GM19238 (cell line): ENCODE results near the gene CDKAL1.
"Not testable (repeated sequence)": the region's sequence is repeated elsewhere in the genome, so short reads cannot be mapped to it uniquely, and the experiment has no call there.

ENCODE experiments used
- DNase-seq: peaks from one replicate; pipeline ENCODE4 v3.0.0; 2011; ENCODE audit warnings: low spot score; ENCODE audit not compliant: insufficient read length

CDKAL1 gene

DNA sequence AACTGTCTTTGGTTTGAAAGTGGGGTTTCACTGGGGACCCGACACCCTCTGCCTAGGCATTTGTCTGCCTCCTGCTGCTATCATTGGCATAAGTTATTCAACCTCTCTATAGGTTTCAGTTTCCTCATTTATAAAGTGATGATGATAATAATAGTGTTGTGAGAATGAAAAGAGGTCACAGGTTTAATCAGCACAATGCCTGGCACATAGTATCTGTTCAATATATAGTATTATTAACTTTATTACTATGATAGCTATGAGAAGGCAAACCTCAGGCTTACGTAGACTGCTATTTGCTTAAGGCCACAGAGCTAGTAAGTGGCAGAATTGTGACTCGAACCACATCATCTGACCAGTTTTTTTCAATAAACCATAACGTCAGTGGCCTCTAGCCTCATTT, 256.8 kb downstream of the CDKAL1 start:
- DNase-seq, result no peak

GRCh38 chr6:20791944-20792343, 257.7 kb downstream of the CDKAL1 start:
- no peak for DNase-seq

DNA sequence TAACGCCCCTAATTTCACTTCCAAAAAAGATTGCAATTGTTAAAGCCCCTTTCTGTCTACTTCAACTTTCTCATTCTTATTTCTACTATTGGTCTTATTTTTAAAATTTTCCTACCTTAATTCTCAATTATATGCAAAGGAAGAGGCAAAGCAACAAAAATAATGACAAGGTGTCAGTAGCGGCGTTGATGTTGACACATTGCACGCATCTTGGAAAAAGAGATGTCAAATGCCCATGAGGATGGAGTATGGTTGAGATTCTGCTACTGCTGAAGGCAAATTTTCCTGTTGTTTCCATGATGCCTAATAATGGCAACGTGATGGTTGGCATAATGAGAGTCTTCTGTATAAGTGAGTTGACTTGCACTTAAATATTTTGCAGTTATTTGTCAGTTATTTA, 258.9 kb downstream of the CDKAL1 start:
- no peak for DNase-seq

DNA sequence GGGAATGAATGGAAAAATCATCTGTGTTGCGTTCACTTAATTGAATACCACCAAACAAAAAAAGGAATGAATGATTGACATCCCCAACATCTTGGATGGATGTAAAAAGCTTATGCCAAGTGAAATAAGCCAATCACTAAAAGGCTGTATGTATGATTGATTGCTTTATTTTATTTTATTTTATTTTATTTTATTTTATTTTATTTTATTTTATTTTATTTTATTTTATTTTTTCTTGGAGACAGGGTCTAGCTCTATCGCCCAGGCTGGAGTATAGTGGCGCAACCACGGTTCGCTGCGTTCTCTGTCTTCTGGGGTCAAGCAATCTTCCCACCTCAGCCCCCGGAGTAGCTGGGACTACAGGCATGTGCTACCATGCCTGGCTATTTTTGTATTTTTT, 263.3 kb downstream of the CDKAL1 start:
- DNase-seq, result no peak

DNA sequence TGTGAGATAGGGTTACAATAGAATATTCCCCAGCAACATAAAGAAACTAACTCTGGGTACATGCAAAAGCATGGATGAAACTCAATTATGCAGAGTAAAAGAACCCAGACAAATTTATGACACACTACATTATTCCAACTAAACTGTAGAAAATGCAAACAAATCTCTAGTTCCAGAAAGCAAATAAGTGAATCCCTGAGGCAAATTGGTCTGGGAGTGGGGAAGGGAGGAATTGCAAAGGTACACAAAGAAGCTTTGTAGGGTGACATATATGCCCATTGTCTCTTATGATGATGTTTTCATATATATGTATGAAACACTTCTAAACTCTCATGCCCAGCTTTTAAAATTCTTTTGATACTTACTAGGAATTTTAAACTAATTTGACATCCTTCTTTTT, 266.0 kb downstream of the CDKAL1 start:
- DNase-seq, result no peak

GRCh38 chr6:20800653-20801052, 266.4 kb downstream of the CDKAL1 start:
- DNase-seq, result no peak

GRCh38 chr6:20801595-20801994, 267.3 kb downstream of the CDKAL1 start:
- DNase-seq, result no peak

GRCh38 chr6:20802596-20802995, 268.3 kb downstream of the CDKAL1 start:
- no peak for DNase-seq

DNA sequence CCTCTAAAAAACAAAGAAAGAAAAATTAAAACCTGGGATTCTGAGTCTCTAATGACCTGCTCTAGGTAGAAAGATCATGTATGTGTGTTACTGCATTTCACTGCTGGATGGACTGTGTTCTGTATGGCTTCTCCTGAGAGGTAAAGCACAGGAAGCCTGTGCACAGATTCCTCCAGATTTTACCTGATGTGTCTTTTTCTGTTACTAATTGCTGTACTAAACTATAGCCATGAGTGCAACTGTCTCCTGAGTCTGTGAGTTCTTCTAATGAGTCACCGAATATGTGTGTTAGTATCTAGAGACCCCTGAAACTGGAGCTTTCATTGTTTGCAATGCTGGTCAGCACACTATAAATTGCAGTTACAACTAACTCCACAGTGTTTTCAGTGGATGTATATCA, 270.8 kb downstream of the CDKAL1 start:
- DNase-seq, result no peak

GRCh38 chr6:20806669-20807068, 272.4 kb downstream of the CDKAL1 start:
- DNase-seq, result no peak

- DNase-seq, result no peak
Observed at GRCh38 chr6:20808439-20808838, 274.2 kb downstream of the CDKAL1 start.

- DNase-seq, result no peak
Observed at GRCh38 chr6:20808924-20809323, 274.7 kb downstream of the CDKAL1 start.

- DNase-seq, result no peak
Observed at GRCh38 chr6:20810727-20811108, 276.5 kb downstream of the CDKAL1 start.

GRCh38 chr6:20811109-20811761, 277.0 kb downstream of the CDKAL1 start:
- no peak for DNase-seq

- DNase-seq, result no peak
Observed at GRCh38 chr6:20812776-20813175, 278.5 kb downstream of the CDKAL1 start.

GRCh38 chr6:20814494-20814893, 280.2 kb downstream of the CDKAL1 start:
- no peak for DNase-seq

- DNase-seq, result no peak
Observed at GRCh38 chr6:20816126-20816525, 281.9 kb downstream of the CDKAL1 start.

GRCh38 chr6:20817806-20818320, 283.6 kb downstream of the CDKAL1 start:
- DNase-seq, result no peak

DNA sequence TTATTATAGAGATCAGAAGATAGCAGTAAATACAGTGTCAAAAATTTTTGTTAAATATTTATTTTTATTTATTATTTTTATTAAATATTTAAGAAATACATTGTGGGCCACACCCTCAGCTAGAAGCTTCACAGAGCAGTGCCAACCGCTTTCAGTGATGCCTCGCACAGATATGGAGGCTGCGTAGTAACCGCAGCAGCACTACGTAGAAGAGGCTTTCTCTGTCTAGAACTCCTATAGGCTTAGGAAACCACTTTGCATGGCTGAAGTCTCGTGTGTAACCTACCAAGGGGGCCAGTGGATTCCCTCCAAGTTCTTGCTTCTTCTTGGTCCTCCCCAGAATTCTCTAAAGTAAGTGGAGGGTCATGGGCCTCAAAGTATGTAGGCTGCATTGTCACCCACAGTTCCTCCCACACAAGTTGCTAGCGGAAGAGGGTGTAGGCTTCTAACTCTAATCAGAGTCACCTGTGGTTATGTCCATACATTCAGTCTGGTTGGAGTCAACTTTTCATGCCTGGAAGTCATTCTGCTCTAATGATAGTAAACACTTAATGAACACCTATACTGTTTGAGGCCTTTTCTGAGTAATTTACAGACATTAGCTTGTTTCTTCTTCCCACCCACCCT, 285.6 kb downstream of the CDKAL1 start:
- no peak for DNase-seq

GRCh38 chr6:20826378-20826777, 292.1 kb downstream of the CDKAL1 start:
- DNase-seq, result no peak

DNA sequence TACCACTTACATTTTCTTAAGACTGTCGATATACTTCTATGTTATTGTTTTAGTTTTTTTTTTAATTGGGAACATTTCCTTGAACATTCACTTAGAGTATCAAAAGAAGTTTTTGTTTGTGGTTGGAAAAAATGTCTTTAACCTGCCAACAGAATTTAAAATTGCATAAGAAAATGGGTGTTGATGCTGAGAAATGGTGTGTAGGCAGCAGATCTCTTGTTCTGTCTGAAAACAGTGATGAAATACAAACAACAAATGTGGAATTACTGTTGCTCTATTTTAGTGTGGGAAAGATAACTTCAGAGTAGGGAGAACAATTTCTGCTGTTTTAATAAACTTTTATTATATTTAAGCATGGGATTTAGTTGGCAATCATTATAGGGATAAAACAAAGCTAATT, 293.5 kb downstream of the CDKAL1 start:
- DNase-seq, result no peak

DNA sequence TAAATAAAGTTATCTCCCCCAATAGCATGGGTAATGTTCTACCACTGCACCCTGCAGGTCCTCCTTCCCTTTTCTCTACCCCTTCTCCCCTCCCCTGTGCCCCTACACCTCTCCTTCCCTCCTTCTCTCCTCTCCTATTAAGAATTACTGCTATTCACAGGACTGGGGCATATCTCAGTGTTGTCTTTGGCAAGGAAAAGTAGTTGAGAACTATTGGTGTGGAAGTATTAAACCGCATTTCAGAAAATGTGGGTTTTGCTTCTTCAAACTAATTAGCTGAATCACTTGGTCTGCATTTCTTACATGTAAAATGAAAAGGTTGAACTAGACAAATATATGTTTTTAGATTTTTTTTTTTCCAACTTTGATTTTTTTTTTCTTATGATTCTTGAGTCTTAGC, 296.3 kb downstream of the CDKAL1 start:
- no peak for DNase-seq

DNA sequence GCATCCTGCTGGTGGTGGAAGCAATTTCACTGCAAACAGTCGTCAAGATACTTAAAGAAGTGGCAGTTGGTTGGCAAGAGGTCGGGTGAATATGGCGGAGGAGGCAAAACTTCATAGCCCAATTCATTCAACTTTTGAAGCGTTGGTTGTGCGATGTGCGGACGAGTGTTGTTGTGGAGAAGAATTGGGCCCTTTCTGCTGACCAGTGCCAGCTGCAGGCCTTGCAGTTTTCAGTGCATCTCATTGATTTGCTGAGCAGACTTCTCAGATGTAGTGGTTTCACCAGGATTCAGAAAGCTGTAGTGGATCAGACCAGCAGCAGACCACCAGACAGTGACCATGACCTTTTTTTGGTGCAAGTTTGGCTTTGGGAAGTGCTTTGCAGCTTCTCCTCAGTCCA, 297.0 kb downstream of the CDKAL1 start:
- DNase-seq, result not testable (repeated sequence)
